Mucosa of gallbladder (tissue), 1 donor: ENCODE data around the gene USH1G. TPM values are rescaled to one million over a fixed set of nuclear protein-coding genes. Genes with fewer than 3 reads are reported as not detected.
"Not testable (repeated sequence)": the region's sequence is repeated elsewhere in the genome, so short reads cannot be mapped to it uniquely, and the experiment has no call there.

Source experiments
- DNase-seq: peaks from one replicate; pipeline ENCODE4 v3.0.0-alpha.2; 2020; ENCODE audit warnings: low spot score
- total RNA-seq: library from RNA; stranded (reverse); gene quantifications from one replicate; pipeline ENCODE4 v1.2.1, GENCODE V29; 2021
- donor health status: DM: no; HTN: no; CAD: no.

Gene USH1G
- total RNA-seq, 1 donor from 2014 or later, result 0.09 TPM

GRCh38 chr17:74930535-74931036 is 7.5 kb upstream of the USH1G start:
- no peak for DNase-seq

- DNase-seq, result no peak
Measured at GRCh38 chr17:74928786-74929185, 5.7 kb upstream of the USH1G start.

- DNase-seq, result no peak
Measured at GRCh38 chr17:74925242-74925641, 2.2 kb upstream of the USH1G start.

- no peak for DNase-seq
Measured at GRCh38 chr17:74924250-74924948, 1.3 kb upstream of the USH1G start, which contains the start of gene OTOP2. OTOP2 (plus strand) TSS chr17:74924273; CDS start chr17:74924633, 360 bp downstream.

- DNase-seq, result peak; percentile 70
Measured at GRCh38 chr17:74923538-74924249, 639 bp upstream of the USH1G start.

- DNase-seq, result no peak
Measured at GRCh38 chr17:74922172-74922571, 883 bp downstream of the USH1G start.

- DNase-seq, result no peak
Measured at GRCh38 chr17:74921769-74922168, 1.3 kb downstream of the USH1G start.

- no peak for DNase-seq
Measured at GRCh38 chr17:74921026-74921681, 1.9 kb downstream of the USH1G start.

- DNase-seq, result no peak
Measured at GRCh38 chr17:74920642-74921025, 2.4 kb downstream of the USH1G start.

- no peak for DNase-seq
Measured at GRCh38 chr17:74920306-74920620, 2.8 kb downstream of the USH1G start.

GRCh38 chr17:74919440-74920305 is 3.4 kb downstream of the USH1G start:
- DNase-seq, result no peak

GRCh38 chr17:74918906-74919305 is 4.1 kb downstream of the USH1G start:
- DNase-seq, result no peak

GRCh38 chr17:74917430-74917829 is 5.6 kb downstream of the USH1G start:
- DNase-seq, result no peak

GRCh38 chr17:74916851-74917199 is 6.2 kb downstream of the USH1G start:
- no peak for DNase-seq

GRCh38 chr17:74916136-74916850 is 6.8 kb downstream of the USH1G start:
- no peak for DNase-seq

GRCh38 chr17:74911423-74911822 is 11.6 kb downstream of the USH1G start:
- DNase-seq, result not testable (repeated sequence)

- DNase-seq, result not testable (repeated sequence)
Measured at GRCh38 chr17:74909097-74909496, 14.0 kb downstream of the USH1G start.

GRCh38 chr17:74907012-74907411 is 16.0 kb downstream of the USH1G start:
- DNase-seq, result no peak

- not testable (repeated sequence) for DNase-seq
Measured at GRCh38 chr17:74906214-74906793, 16.8 kb downstream of the USH1G start.

- DNase-seq, result no peak
Measured at GRCh38 chr17:74904687-74905409, 18.2 kb downstream of the USH1G start.
